MM.1S (cell line): ENCODE measurements around the gene POLE.

ENCODE experiments used
- DNase-seq: peaks from one replicate; pipeline ENCODE4 v3.0.0-alpha.2; 2015
- H2AFZ ChIP-seq: fragments of 300-600 bp; sonication (generic); 2 replicates; pipeline ENCODE4 v1.6.0; 2016; ENCODE audit warnings: antibody characterized with exemption, low read length
- H3F3A ChIP-seq: fragments of 300-600 bp; sonication (generic); 2 replicates; pipeline ENCODE4 v1.6.1; 2016; ENCODE audit warnings: mild to moderate bottlenecking, antibody characterized with exemption, low read length, moderate library complexity, mixed read lengths; ENCODE audit not compliant: insufficient read depth
- H3K27ac ChIP-seq: fragments of 300-600 bp; sonication (generic); 2 replicates; pipeline ENCODE4 v1.5.1; 2016; ENCODE audit warnings: mild to moderate bottlenecking, low read length
- H3K27me3 ChIP-seq: fragments of 300-600 bp; sonication (generic); replicated peaks from 2 replicates; pipeline ENCODE4 v1.6.0; 2016; ENCODE audit warnings: low read length; ENCODE audit not compliant: insufficient read depth
- H3K36me3 ChIP-seq: fragments of 300-600 bp; sonication (generic); replicated peaks from 2 replicates; pipeline ENCODE4 v1.6.1; 2016; ENCODE audit warnings: mild to moderate bottlenecking, low read length, mixed read lengths; ENCODE audit not compliant: insufficient read depth
- H3K4me1 ChIP-seq: fragments of 300-600 bp; sonication (generic); 2 replicates; pipeline ENCODE4 v1.6.1; 2016; ENCODE audit warnings: low read length, mixed read lengths
- H3K4me2 ChIP-seq: fragments of 300-600 bp; sonication (generic); 2 replicates; pipeline ENCODE4 v1.6.0; 2016; ENCODE audit warnings: low read depth, low read length
- H3K4me3 ChIP-seq: fragments of 300-600 bp; sonication (generic); 2 replicates; pipeline ENCODE4 v1.5.1; 2016; ENCODE audit warnings: low read length, mixed read lengths
- H3K79me2 ChIP-seq: fragments of 300-600 bp; sonication (generic); 2 replicates; pipeline ENCODE4 v1.6.1; 2016; ENCODE audit warnings: mixed run types, low read length, mixed read lengths
- H3K9ac ChIP-seq: fragments of 300-600 bp; sonication (generic); 2 replicates; pipeline ENCODE4 v1.6.1; 2016; ENCODE audit warnings: low read length, mixed read lengths
- H3K9me2 ChIP-seq: fragments of 300-600 bp; sonication (generic); replicated peaks from 2 replicates; pipeline ENCODE4 v1.6.1; 2016; ENCODE audit warnings: mild to moderate bottlenecking, low read length, mixed read lengths; ENCODE audit not compliant: insufficient read depth
- H3K9me3 ChIP-seq: fragments of 300-600 bp; sonication (generic); replicated peaks from 2 replicates; pipeline ENCODE4 v1.6.1; 2016; ENCODE audit warnings: mild to moderate bottlenecking, low read length, mixed read lengths; ENCODE audit not compliant: insufficient read depth
- H4K20me1 ChIP-seq: fragments of 300-600 bp; sonication (generic); 2 replicates; pipeline ENCODE4 v1.6.1; 2016; ENCODE audit warnings: mild to moderate bottlenecking, low read length, moderate library complexity, mixed read lengths; ENCODE audit not compliant: insufficient read depth
- EZH2 ChIP-seq: fragments of 300-600 bp; sonication (generic); optimal IDR thresholded peaks from 2 replicates; pipeline ENCODE3; 2017; ENCODE audit warnings: low read depth, mild to moderate bottlenecking, antibody characterized with exemption, low read length, mixed read lengths
- EZH2phosphoT487 ChIP-seq: fragments of 300-600 bp; sonication (generic); IDR thresholded peaks from 2 replicates; pipeline ENCODE4 v1.6.1; 2018; ENCODE audit warnings: antibody characterized with exemption, low read length
- TF ChIP-seq, protein P1 (sequence below): fragments of 300-600 bp; sonication (generic); IDR thresholded peaks from 2 replicates; pipeline ENCODE4 v1.5.1; 2016; ENCODE audit warnings: antibody characterized with exemption, low read length, mixed read lengths

Gene POLE

DNA sequence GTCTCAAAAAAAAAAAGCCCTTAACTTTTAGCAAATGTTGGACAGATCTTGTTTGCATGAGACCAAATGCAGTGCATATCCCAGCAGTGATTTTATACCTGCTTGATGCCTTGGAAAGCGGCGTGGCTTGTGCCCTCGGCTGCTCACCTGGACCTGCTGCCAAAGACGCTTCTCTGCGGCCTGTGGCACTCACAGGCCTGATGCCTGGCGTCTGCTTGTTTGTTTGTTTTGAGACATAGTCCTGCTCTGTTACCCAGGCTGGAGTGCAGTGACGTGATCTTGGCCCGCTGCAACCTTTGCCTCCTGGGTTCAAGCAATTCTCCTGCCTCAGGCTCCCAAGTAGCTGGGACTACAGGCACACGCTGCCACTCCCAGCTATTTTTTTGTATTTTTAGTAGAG is 28.7 kb upstream of the POLE start:
- no peak for TF ChIP-seq EZH2phosphoT487
- no peak for TF ChIP-seq EZH2
- TF ChIP-seq, protein P1, sequence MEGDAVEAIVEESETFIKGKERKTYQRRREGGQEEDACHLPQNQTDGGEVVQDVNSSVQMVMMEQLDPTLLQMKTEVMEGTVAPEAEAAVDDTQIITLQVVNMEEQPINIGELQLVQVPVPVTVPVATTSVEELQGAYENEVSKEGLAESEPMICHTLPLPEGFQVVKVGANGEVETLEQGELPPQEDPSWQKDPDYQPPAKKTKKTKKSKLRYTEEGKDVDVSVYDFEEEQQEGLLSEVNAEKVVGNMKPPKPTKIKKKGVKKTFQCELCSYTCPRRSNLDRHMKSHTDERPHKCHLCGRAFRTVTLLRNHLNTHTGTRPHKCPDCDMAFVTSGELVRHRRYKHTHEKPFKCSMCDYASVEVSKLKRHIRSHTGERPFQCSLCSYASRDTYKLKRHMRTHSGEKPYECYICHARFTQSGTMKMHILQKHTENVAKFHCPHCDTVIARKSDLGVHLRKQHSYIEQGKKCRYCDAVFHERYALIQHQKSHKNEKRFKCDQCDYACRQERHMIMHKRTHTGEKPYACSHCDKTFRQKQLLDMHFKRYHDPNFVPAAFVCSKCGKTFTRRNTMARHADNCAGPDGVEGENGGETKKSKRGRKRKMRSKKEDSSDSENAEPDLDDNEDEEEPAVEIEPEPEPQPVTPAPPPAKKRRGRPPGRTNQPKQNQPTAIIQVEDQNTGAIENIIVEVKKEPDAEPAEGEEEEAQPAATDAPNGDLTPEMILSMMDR = no peak
- Histone ChIP-seq H3K9me2 (no peaks in the 10 kb centered on the region), H2AFZ (no peak overlapping the region), H4K20me1 (no peaks in the 10 kb centered on the region), H3K4me3 (no peak overlapping the region), H3K9ac (no peak overlapping the region), H3K9me3 (no peaks in the 10 kb centered on the region), H3K27me3 (no peaks in the 10 kb centered on the region), H3F3A (no peaks in the 10 kb centered on the region), H3K4me2 (no peak overlapping the region), H3K4me1 (no peaks in the 10 kb centered on the region), H3K79me2 (peaks cover 35% of the 10 kb centered on the region), H3K36me3 (no peaks in the 10 kb centered on the region; the same call in none of the 2 replicates), H3K27ac (no peak overlapping the region)
- no peak for DNase-seq

DNA sequence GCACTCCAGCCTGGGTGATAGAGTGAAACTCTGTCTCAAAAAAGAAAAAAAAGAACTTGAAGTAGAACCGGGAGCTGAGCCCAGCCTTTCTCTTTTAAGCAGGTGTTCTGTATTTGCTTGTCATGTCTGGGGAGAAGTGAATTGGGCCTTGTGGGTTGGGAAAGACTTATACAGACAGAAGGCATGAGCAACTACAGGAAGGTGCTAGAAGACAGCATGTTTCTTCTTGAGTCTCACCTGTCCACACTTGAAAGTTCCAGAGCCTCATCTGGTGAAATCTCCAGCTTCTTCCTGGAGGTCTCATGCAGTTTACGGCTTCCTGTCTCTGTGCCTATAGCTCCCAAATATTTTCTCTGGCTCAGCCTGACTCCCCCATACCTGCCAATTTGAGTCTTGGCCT is 26.0 kb upstream of the POLE start:
- H3K27me3 ChIP-seq = no peaks in the 10 kb centered on the region
- H3K9ac ChIP-seq = no peak overlapping the region
- no peak overlapping the region for H3K27ac ChIP-seq
- no peak overlapping the region for H2AFZ ChIP-seq
- no peaks in the 10 kb centered on the region; the same call in 1 of the 2 replicates for H3K36me3 ChIP-seq
- no peaks in the 10 kb centered on the region for H3K9me2 ChIP-seq
- no peaks in the 10 kb centered on the region for H3K9me3 ChIP-seq
- H4K20me1 ChIP-seq = no peaks in the 10 kb centered on the region
- H3K4me2 ChIP-seq = no peak overlapping the region
- no peaks in the 10 kb centered on the region for H3K4me1 ChIP-seq
- no peak overlapping the region for H3K4me3 ChIP-seq
- H3F3A ChIP-seq = no peaks in the 10 kb centered on the region
- TF ChIP-seq EZH2 = no peak
- TF ChIP-seq, protein P1 = no peak
- no peak for TF ChIP-seq EZH2phosphoT487
- peaks cover 35% of the 10 kb centered on the region for H3K79me2 ChIP-seq
- no peak for DNase-seq

DNA sequence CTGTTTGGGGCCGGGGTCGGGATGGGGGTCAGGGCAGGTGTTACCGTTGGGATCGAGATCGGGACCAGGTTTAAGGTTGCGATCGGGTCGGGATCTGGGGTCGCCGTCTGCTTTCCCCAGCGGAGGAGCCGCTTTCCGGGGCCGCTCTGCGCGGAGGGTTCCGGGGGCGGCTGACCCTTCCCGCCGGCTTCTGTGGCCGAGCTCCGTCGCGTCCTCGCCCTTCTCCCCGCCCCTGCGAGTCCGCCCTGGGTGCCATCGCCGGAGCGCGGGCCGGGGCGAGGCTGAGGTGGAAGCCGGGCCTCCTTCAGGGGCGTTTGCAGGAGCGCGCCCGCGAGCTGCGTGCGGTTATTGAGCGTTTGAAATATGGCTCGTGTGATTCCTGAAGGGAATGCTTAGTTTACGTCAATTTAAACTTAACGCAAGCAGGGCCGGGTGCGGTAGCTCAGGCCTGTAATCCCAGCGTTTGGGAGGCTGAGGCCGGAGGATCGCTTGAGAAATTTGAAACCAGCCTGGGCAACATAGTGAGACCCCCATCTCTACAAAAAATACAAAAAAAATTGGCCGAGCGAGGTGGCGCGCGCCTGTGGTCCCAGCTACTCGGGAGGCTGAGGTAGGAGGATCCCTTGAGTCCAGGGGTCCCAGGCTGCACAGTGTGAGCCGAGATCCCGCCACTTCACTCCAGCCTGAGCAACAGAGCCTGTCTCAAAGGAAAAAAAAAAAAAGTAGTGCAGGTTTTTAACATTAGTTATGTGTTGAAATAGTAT is 24.1 kb upstream of the POLE start:
- Histone ChIP-seq H3K79me2 (peaks cover 35% of the 10 kb centered on the region), H3K27ac (no peak overlapping the region), H2AFZ (no peak overlapping the region), H3K4me1 (no peaks in the 10 kb centered on the region), H3K9ac (peak overlapping the region; percentile 70), H3K9me3 (no peaks in the 10 kb centered on the region), H3K9me2 (no peaks in the 10 kb centered on the region), H3K4me2 (peak overlapping the region; percentile 43; the same call in 1 of the 2 replicates), H3F3A (no peaks in the 10 kb centered on the region), H3K4me3 (peak overlapping the region; percentile 75), H3K27me3 (no peaks in the 10 kb centered on the region), H3K36me3 (no peaks in the 10 kb centered on the region; the same call in 1 of the 2 replicates), H4K20me1 (no peaks in the 10 kb centered on the region)
- TF ChIP-seq, protein P1 = no peak
- TF ChIP-seq EZH2 (no peak), EZH2phosphoT487 (no peak)
- no peak for DNase-seq
